Activated naive CD4-positive, alpha-beta T cell (primary cell): ENCODE results near the gene COA1.
"Not testable (repeated sequence)": the region's sequence is repeated elsewhere in the genome, so short reads cannot be mapped to it uniquely, and the experiment has no call there.

Experiments used
- DNase-seq, 4 experiments: peaks; one replicate each; lab custom pipeline; 2025; lab: John Stamatoyannopoulos, UW

Gene COA1

GRCh38 chr7:43627798-43628197 is 101.5 kb downstream of the COA1 start:
- DNase-seq: not testable (repeated sequence)

GRCh38 chr7:43626695-43627094 is 102.6 kb downstream of the COA1 start:
- DNase-seq: no peak

- no peak for DNase-seq
Observed at GRCh38 chr7:43625980-43626379, 103.3 kb downstream of the COA1 start.

- no peak for DNase-seq
Observed at GRCh38 chr7:43625453-43625852, 103.9 kb downstream of the COA1 start.

GRCh38 chr7:43624156-43624555 is 105.2 kb downstream of the COA1 start:
- DNase-seq: no peak

GRCh38 chr7:43621729-43622448 is 107.4 kb downstream of the COA1 start:
- no peak for DNase-seq

GRCh38 chr7:43619213-43620012 is 109.9 kb downstream of the COA1 start:
- DNase-seq: no peak

GRCh38 chr7:43618073-43618472 is 111.2 kb downstream of the COA1 start:
- DNase-seq: no peak

- no peak for DNase-seq
Observed at GRCh38 chr7:43616977-43617376, 112.3 kb downstream of the COA1 start.

GRCh38 chr7:43615558-43616145 is 113.7 kb downstream of the COA1 start:
- DNase-seq: no peak

GRCh38 chr7:43612599-43613589 is 116.4 kb downstream of the COA1 start:
- no peak for DNase-seq

GRCh38 chr7:43612128-43612527 is 117.2 kb downstream of the COA1 start:
- DNase-seq: no peak

- no peak for DNase-seq
Observed at GRCh38 chr7:43609097-43609496, 120.2 kb downstream of the COA1 start.

- DNase-seq: no peak
Observed at GRCh38 chr7:43604251-43604650, 125.1 kb downstream of the COA1 start.

- DNase-seq: no peak
Observed at GRCh38 chr7:43602256-43602655, 127.1 kb downstream of the COA1 start.

GRCh38 chr7:43600056-43600455 is 129.3 kb downstream of the COA1 start:
- DNase-seq: no peak

GRCh38 chr7:43596426-43596825 is 132.9 kb downstream of the COA1 start:
- DNase-seq: not testable (repeated sequence)

GRCh38 chr7:43594020-43594419 is 135.3 kb downstream of the COA1 start:
- DNase-seq: no peak

GRCh38 chr7:43593010-43593409 is 136.3 kb downstream of the COA1 start:
- no peak for DNase-seq

GRCh38 chr7:43592326-43592725 is 137.0 kb downstream of the COA1 start:
- no peak for DNase-seq

GRCh38 chr7:43591558-43592180 is 137.7 kb downstream of the COA1 start:
- DNase-seq: no peak
